AG04449 (cell line): ENCODE measurements around the gene C19orf53.
A peak's percentile ranks its signal among the peaks of the same experiment; 100 is the strongest.

Experiments used
- CTCF ChIA-PET: fragments of 350-600 bp; formaldehyde crosslinking; extraction: SDS; loops from one replicate; lab custom pipeline; 2021; ENCODE audit warnings: antibody characterized with exemption; lab: Yijun Ruan, JAX
- POLR2A ChIA-PET: fragments of 400-600, 350-600 bp; formaldehyde crosslinking; extraction: SDS; loops from one replicate; lab custom pipeline; 2020; ENCODE audit warnings: antibody characterized with exemption, inconsistent platforms; lab: Yijun Ruan, JAX
- DNase-seq: peaks from one replicate; pipeline ENCODE4 v3.0.0-alpha.2; 2010; ENCODE audit warnings: low read depth, low spot score
- H3K4me3 ChIP-seq: 2 replicates; pipeline ENCODE4 v1.5.1; 2011; ENCODE audit warnings: low read depth, mild to moderate bottlenecking, control low read depth, low read length
- CTCF ChIP-seq: IDR thresholded peaks from one replicate; pipeline ENCODE4 v1.5.1; 2011; ENCODE audit warnings: mild to moderate bottlenecking, moderate library complexity, low read length, control low read depth, inconsistent platforms; ENCODE audit not compliant: insufficient read depth; ENCODE audit errors: missing control alignments

Gene C19orf53

GRCh38 chr19:13758795-13759194 is 15.5 kb upstream of the C19orf53 start:
- no peak for TF ChIP-seq CTCF
- DNase-seq, result no peak
- ChIA-PET POLR2A (no interaction called here), CTCF (no interaction called here)
- H3K4me3 ChIP-seq, result no peak overlapping the region

- DNase-seq, result no peak
- H3K4me3 ChIP-seq, result no peak overlapping the region
- ChIA-PET CTCF (interaction anchor here (1.2 kb wide), 1 partner anchor 13 kb away, joined by 4 read pairs; a partner anchor contains a TSS), POLR2A (no interaction called here)
- TF ChIP-seq CTCF, result no peak
Observed at GRCh38 chr19:13761423-13761822, 12.8 kb upstream of the C19orf53 start.

GRCh38 chr19:13762635-13763235 is 11.5 kb upstream of the C19orf53 start:
- POLR2A ChIA-PET, result interaction anchor here (0.6 to 1.1 kb wide), 2 partner anchors 15 to 37 kb away, joined by 3 read pairs; a partner anchor contains a TSS
- no peak for TF ChIP-seq CTCF
- DNase-seq, result no peak
- CTCF ChIA-PET, result interaction anchor here (0.6 to 1.2 kb wide), 2 partner anchors 15 to 23 kb away, joined by 3 to 4 read pairs; a partner anchor contains a TSS
- H3K4me3 ChIP-seq, result no peak overlapping the region

- DNase-seq, result no peak
- ChIA-PET POLR2A (interaction anchor here (1.1 kb wide), 1 partner anchor 15 kb away, joined by 3 read pairs; a partner anchor contains a TSS), CTCF (interaction anchor here (1.8 kb wide), 1 partner anchor 15 kb away, joined by 6 read pairs; a partner anchor contains a TSS)
- no peak overlapping the region for H3K4me3 ChIP-seq
- TF ChIP-seq CTCF, result no peak
Observed at GRCh38 chr19:13763265-13763664, 11.0 kb upstream of the C19orf53 start.

- no peak for TF ChIP-seq CTCF
- peak within 1 kb of the TSS; percentile 93 for H3K4me3 ChIP-seq
- POLR2A ChIA-PET, result interaction anchor here (0.6 to 2.0 kb wide), 8 partner anchors 8 to 98 kb away, joined by 3 to 14 read pairs (median 4); partner anchors contain the start of genes C19orf53 and ZSWIM4
- CTCF ChIA-PET, result interaction anchor here (0.7 to 1.8 kb wide), 4 partner anchors 10 to 100 kb away, joined by 3 to 7 read pairs (median 6); partner anchors contain the start of gene C19orf53
- no peak for DNase-seq
Observed at GRCh38 chr19:13764101-13764807, 10.0 kb upstream of the C19orf53 start, which contains the start of gene MRI1. TSS of gene MRI1 (plus strand) at chr19:13764522. CDS start at chr19:13764589, 67 bp downstream.

- H3K4me3 ChIP-seq, result peak overlapping the region; percentile 93
- no peak for TF ChIP-seq CTCF
- ChIA-PET CTCF (interaction anchor here (1.0 to 1.8 kb wide), 3 partner anchors 17 to 99 kb away, joined by 3 to 7 read pairs (median 6); a partner anchor contains a TSS), POLR2A (interaction anchor here (1.0 to 2.0 kb wide), 6 partner anchors 9 to 98 kb away, joined by 3 to 14 read pairs (median 6); partner anchors contain the start of genes C19orf53 and ZSWIM4)
- no peak for DNase-seq
Observed at GRCh38 chr19:13764821-13765394, 9.3 kb upstream of the C19orf53 start.
